Keratinocyte (primary cell): ENCODE measurements around the gene TEKT2.

Source experiments
- CTCF ChIP-seq, 3 experiments: IDR thresholded peaks in 1 of 3; conservative IDR thresholded peaks in 1 of 3; optimal IDR thresholded peaks in 1 of 3; 2 replicates in 2 of 3; 3 replicates in 1 of 3; pipeline versions ENCODE3 to v1.5.1; 2011; ENCODE audit warnings: low read length in 3 of 3, mild to moderate bottlenecking in 3 of 3, moderate library complexity in 2 of 3, control low read depth in 1 of 3, inconsistent platforms in 1 of 3; ENCODE audit not compliant: insufficient read depth in 2 of 3; ENCODE audit errors: extremely low read depth in 1 of 3
- EZH2 ChIP-seq: IDR thresholded peaks from one replicate; pipeline ENCODE4 v1.6.1; 2012; ENCODE audit warnings: inconsistent platforms, mild to moderate bottlenecking, low read length, moderate library complexity

- no peak for TF ChIP-seq CTCF (optimal IDR thresholded peaks at IDR 0.05 in 1 of 3, IDR thresholded peaks at IDR 0.05 in 1 of 3, conservative IDR thresholded peaks at IDR 0.05 in 1 of 3; ENCODE audit: extremely low read depth in 1 of 3, insufficient read depth in 2 of 3, low read length in 3 of 3)
- no peak for TF ChIP-seq EZH2
Measured at GRCh38 chr1:36093929-36094328, 10.0 kb downstream of the TEKT2 start.
